Parathyroid adenoma (tissue), 2 donors: Measurements from ENCODE around the gene PTTG1.
A peak's percentile ranks its signal among the peaks of the same experiment; 100 is the strongest.

Experiments used
- H2AFZ ChIP-seq: fragments of 300-600 bp; sonication (generic); one replicate; pipeline ENCODE4 v1.7.0; 2017; ENCODE audit warnings: antibody characterized with exemption, mild to moderate bottlenecking
- H3K27ac ChIP-seq: fragments of 300-600 bp; sonication (generic); one replicate; pipeline ENCODE4 v1.7.0; 2017
- H3K27me3 ChIP-seq: fragments of 300-600 bp; sonication (generic); one replicate; pipeline ENCODE4 v1.7.0; 2017; ENCODE audit warnings: low read length; ENCODE audit not compliant: control insufficient read depth, insufficient read depth
- H3K36me3 ChIP-seq: fragments of 300-600 bp; sonication (generic); one replicate; pipeline ENCODE4 v1.7.0; 2017; ENCODE audit warnings: low read length; ENCODE audit not compliant: control insufficient read depth, insufficient read depth
- H3K4me1 ChIP-seq: fragments of 300-600 bp; sonication (generic); one replicate; pipeline ENCODE4 v1.7.0; 2017; ENCODE audit warnings: control low read depth
- H3K4me2 ChIP-seq: fragments of 300-600 bp; sonication (generic); one replicate; pipeline ENCODE4 v1.7.0; 2017; ENCODE audit warnings: low read length
- H3K4me3 ChIP-seq: fragments of 300-600 bp; sonication (generic); one replicate; pipeline ENCODE4 v1.7.0; 2017; ENCODE audit warnings: low read depth, low read length
- H3K79me2 ChIP-seq: fragments of 300-600 bp; sonication (generic); one replicate; pipeline ENCODE4 v1.7.0; 2017; ENCODE audit warnings: control low read depth
- H3K9ac ChIP-seq: fragments of 300-600 bp; sonication (generic); one replicate; pipeline ENCODE4 v1.7.0; 2017; ENCODE audit warnings: mild to moderate bottlenecking
- H3K9me3 ChIP-seq: fragments of 300-600 bp; sonication (generic); one replicate; pipeline ENCODE4 v1.7.0; 2017; ENCODE audit warnings: low read length; ENCODE audit not compliant: control insufficient read depth
- TF ChIP-seq, protein P1 (sequence below): fragments of 300-600 bp; sonication (generic); IDR thresholded peaks from one replicate; pipeline ENCODE4 v1.7.0; 2017; ENCODE audit warnings: antibody characterized with exemption, mild to moderate bottlenecking
- donor health status: primary hyperparathyroidism.

PTTG1 gene

DNA sequence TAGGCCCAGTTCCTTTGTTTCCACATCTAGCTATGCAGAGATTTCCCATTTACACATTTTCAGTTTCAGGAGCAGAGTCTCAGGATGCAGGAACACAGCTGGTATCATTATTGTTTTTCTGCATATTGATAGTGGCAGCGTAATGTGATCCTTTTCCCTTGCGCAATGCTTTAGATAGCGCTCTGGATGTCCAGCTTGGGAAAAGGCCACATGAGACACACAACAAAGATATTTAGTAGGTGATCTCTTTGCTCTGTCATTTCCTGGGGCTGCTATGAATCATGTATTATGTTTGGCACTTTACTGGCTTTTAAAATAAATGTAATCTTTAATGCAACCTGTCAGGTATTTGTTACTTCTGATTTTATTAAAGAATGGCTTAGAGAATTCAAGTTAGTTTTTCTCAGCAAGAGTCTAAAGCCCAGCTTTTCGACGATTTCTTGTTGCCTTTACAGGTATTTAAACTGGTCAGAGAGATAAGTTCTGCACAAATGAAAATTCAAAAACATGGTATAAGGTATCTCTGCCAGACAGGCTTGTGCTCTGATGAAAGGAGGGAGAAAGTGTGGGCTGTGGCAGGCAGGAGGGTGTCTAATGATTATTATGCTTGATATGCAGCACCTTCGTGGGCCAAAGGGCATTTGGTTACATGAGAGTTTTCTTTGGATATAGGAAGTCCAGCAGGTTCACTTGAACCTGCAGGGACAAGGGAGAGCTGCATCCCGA, 42.2 kb downstream of the PTTG1 start:
- Histone ChIP-seq H3K9me3 (no peaks in the 10 kb centered on the region), H3K4me2 (no peak overlapping the region), H3K36me3 (no peaks in the 10 kb centered on the region), H3K79me2 (no peaks in the 10 kb centered on the region), H2AFZ (peak overlapping the region; percentile 50), H3K9ac (no peak overlapping the region), H3K4me3 (no peak overlapping the region), H3K4me1 (peaks cover 14% of the 10 kb centered on the region), H3K27me3 (no peaks in the 10 kb centered on the region), H3K27ac (peak overlapping the region; percentile 13)
- TF ChIP-seq, protein P1, sequence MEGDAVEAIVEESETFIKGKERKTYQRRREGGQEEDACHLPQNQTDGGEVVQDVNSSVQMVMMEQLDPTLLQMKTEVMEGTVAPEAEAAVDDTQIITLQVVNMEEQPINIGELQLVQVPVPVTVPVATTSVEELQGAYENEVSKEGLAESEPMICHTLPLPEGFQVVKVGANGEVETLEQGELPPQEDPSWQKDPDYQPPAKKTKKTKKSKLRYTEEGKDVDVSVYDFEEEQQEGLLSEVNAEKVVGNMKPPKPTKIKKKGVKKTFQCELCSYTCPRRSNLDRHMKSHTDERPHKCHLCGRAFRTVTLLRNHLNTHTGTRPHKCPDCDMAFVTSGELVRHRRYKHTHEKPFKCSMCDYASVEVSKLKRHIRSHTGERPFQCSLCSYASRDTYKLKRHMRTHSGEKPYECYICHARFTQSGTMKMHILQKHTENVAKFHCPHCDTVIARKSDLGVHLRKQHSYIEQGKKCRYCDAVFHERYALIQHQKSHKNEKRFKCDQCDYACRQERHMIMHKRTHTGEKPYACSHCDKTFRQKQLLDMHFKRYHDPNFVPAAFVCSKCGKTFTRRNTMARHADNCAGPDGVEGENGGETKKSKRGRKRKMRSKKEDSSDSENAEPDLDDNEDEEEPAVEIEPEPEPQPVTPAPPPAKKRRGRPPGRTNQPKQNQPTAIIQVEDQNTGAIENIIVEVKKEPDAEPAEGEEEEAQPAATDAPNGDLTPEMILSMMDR = no peak

DNA sequence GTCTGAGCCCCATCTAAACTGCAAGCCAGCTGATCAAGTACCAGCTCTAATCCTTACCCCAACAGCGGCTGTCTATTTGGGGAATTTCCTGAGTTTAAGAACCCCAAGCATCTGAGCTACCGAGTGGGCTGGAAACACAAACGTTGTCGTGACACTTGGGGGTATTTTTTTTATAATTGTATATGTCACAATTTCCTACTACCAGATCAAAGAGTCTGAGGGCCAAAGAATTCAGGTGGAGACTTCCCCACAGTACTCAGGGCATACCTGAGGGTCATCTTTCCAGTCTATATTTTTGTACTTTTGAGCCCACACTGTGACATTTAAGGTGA, 42.8 kb downstream of the PTTG1 start:
- H3K27ac ChIP-seq = no peak overlapping the region

DNA sequence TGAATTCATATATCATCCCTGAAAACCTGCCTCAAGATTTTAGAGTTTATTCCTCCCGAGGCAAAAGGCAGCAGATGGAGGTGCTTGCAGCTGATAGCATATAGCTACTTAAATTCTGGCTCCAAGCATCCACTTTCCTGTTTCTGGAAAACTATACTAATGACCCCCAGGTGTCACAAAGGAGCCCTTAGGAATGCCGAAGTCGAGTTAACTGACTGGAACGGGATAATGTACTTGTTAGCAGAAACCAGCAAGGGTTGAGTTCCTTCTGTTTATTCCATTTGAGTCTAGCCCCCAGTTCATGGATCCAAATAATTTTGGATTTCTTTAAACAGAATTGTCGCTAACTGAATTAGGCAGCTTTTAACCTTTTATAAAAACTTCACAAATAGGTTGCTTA, 44.5 kb downstream of the PTTG1 start:
- no peaks in the 10 kb centered on the region for H3K27me3 ChIP-seq
- H3K4me3 ChIP-seq = no peak overlapping the region
- H3K79me2 ChIP-seq = no peaks in the 10 kb centered on the region
- peaks cover 14% of the 10 kb centered on the region for H3K4me1 ChIP-seq
- no peaks in the 10 kb centered on the region for H3K36me3 ChIP-seq
- H3K27ac ChIP-seq = no peak overlapping the region
- TF ChIP-seq, protein P1 = no peak
- no peak overlapping the region for H3K9ac ChIP-seq
- H2AFZ ChIP-seq = no peak overlapping the region
- H3K4me2 ChIP-seq = no peak overlapping the region
- no peaks in the 10 kb centered on the region for H3K9me3 ChIP-seq

More for the DNA sequence above, 42.8 kb downstream of the PTTG1 start:
- no peak overlapping the region for H3K4me2 ChIP-seq
- no peak overlapping the region for H3K9ac ChIP-seq
- H3K79me2 ChIP-seq = no peaks in the 10 kb centered on the region
- H3K9me3 ChIP-seq = no peaks in the 10 kb centered on the region
- H3K4me3 ChIP-seq = no peak overlapping the region
- TF ChIP-seq, protein P1 = no peak
- H3K36me3 ChIP-seq = no peaks in the 10 kb centered on the region
- H3K27me3 ChIP-seq = no peaks in the 10 kb centered on the region
- peak overlapping the region; percentile 50 for H2AFZ ChIP-seq
- H3K4me1 ChIP-seq = peaks cover 14% of the 10 kb centered on the region

DNA sequence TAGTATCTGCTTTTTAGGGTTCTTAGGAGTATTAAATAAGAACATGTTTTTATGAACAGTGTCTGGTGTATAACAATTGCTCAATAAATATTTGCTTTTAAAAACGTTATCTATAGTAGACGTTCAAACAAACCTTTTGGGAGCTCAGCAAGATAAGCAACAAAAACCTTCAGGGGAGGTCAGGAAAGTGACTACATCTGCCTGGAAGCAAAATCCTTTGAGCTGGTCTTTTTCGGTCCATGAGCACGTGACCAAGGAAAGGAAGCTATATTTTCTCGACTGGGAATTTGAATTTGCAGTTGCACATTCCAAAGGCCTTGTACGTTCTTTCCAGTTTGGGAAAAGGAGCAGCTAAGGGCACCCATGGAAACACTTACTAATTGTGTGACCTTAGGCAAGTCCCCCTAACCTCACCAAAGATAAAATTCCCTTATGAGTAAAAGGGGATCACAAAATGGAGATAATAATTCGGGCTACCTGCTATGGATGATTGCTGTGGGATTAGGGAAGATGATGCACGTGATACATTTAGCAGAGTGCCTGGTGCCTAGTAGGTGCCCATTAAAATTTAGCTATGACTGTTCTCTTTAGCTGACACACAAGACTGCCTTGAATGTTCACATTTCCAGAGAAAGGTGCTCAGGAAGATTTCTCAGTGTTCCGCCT, 45.4 kb downstream of the PTTG1 start:
- Histone ChIP-seq H2AFZ (no peak overlapping the region), H3K27ac (no peak overlapping the region), H3K79me2 (no peaks in the 10 kb centered on the region), H3K4me3 (no peak overlapping the region), H3K9me3 (no peaks in the 10 kb centered on the region), H3K4me2 (no peak overlapping the region), H3K27me3 (no peaks in the 10 kb centered on the region), H3K4me1 (peaks cover 14% of the 10 kb centered on the region), H3K36me3 (no peaks in the 10 kb centered on the region), H3K9ac (no peak overlapping the region)
- TF ChIP-seq, protein P1 = no peak
